IMR-90 (cell line): ENCODE measurements around the gene SLC66A1. TPM values are rescaled to one million over a fixed set of nuclear protein-coding genes. Genes with fewer than 3 reads are reported as not detected.

Experiments used
- ATAC-seq: fragments of 200-7000 bp; cut with Tn5 transposase; 2 replicates; pipeline ENCODE4 v1.9.1; 2020; ENCODE audit warnings: low read depth, mild to moderate bottlenecking, moderate library complexity
- BruUV-seq: library from RNA; stranded (reverse); fragments of 400-500 nt; replicated peaks from 2 replicates; lab custom pipeline; 2021; lab: Mats Ljungman, UMichigan
- CTCF ChIA-PET: fragments of 300-600 bp; formaldehyde crosslinking; extraction: SDS; loops from one replicate; lab custom pipeline; 2021; ENCODE audit warnings: antibody characterized with exemption; lab: Yijun Ruan, JAX
- POLR2A ChIA-PET: fragments of 300-600 bp; sonication (Branson Sonifier 250); formaldehyde crosslinking; loops from one replicate; lab custom pipeline; 2022; ENCODE audit warnings: antibody characterized with exemption; ENCODE audit not compliant: unreplicated experiment; lab: Charles Lee
- DNase-seq: peaks from one replicate; pipeline ENCODE4 v3.0.0; 2013
- H2AFZ ChIP-seq: replicated peaks from 2 replicates; pipeline ENCODE3; 2013; ENCODE audit warnings: low read length, mild to moderate bottlenecking; ENCODE audit not compliant: poor library complexity
- H2AK5ac ChIP-seq: 2 replicates; pipeline ENCODE4 v1.6.1; 2013; ENCODE audit warnings: low read depth, low read length, inconsistent platforms
- H2AK9ac ChIP-seq: replicated peaks from 2 replicates; pipeline ENCODE3; 2013; ENCODE audit warnings: mild to moderate bottlenecking, low read depth, low read length, moderate library complexity; ENCODE audit not compliant: poor library complexity
- H2BK120ac ChIP-seq: 2 replicates; pipeline ENCODE4 v1.6.1; 2013; ENCODE audit warnings: low read depth, low read length, inconsistent platforms
- H2BK15ac ChIP-seq: 3 replicates; pipeline ENCODE4 v1.6.1; 2013; ENCODE audit warnings: low read depth, low read length, inconsistent platforms
- H2BK20ac ChIP-seq: 2 replicates; pipeline ENCODE4 v1.6.1; 2013; ENCODE audit warnings: low read depth, mild to moderate bottlenecking, inconsistent platforms, low read length, moderate library complexity
- H2BK5ac ChIP-seq: 2 replicates; pipeline ENCODE4 v1.6.1; 2013; ENCODE audit warnings: mild to moderate bottlenecking, low read depth, low read length, inconsistent platforms; ENCODE audit not compliant: poor library complexity, severe bottlenecking
- H3K14ac ChIP-seq: replicated peaks from 2 replicates; pipeline ENCODE4 v1.6.1; 2013; ENCODE audit warnings: low read depth, low read length, inconsistent platforms
- H3K18ac ChIP-seq: 2 replicates; pipeline ENCODE4 v1.6.1; 2013; ENCODE audit warnings: low read depth, low read length, control low read depth
- H3K23ac ChIP-seq: 2 replicates; pipeline ENCODE4 v1.6.1; 2013; ENCODE audit warnings: low read depth, low read length, inconsistent platforms
- H3K27ac ChIP-seq: 2 replicates; pipeline ENCODE4 v1.5.1; 2013; ENCODE audit warnings: mild to moderate bottlenecking, control low read depth, low read length; ENCODE audit not compliant: insufficient read depth
- H3K27me3 ChIP-seq: 2 replicates; pipeline ENCODE4 v1.6.1; 2013; ENCODE audit warnings: low read length; ENCODE audit not compliant: control insufficient read depth, insufficient read depth
- H3K36me3 ChIP-seq: 2 replicates; pipeline ENCODE4 v1.6.1; 2013; ENCODE audit warnings: low read length, mixed read lengths; ENCODE audit not compliant: control insufficient read depth, insufficient read depth
- H3K4ac ChIP-seq: 2 replicates; pipeline ENCODE4 v1.6.1; 2013; ENCODE audit warnings: low read depth, low read length, inconsistent platforms
- H3K4me1 ChIP-seq: 2 replicates; pipeline ENCODE4 v1.6.1; 2013; ENCODE audit warnings: low read length, mixed read lengths; ENCODE audit not compliant: control insufficient read depth, insufficient read depth
- H3K4me2 ChIP-seq: 2 replicates; pipeline ENCODE4 v1.6.1; 2013; ENCODE audit warnings: low read depth, mild to moderate bottlenecking, control low read depth, low read length, moderate library complexity
- H3K4me3 ChIP-seq: 2 replicates; pipeline ENCODE4 v1.5.1; 2013; ENCODE audit warnings: low read depth, mild to moderate bottlenecking, control low read depth, low read length, moderate library complexity; ENCODE audit not compliant: insufficient read depth
- H3K56ac ChIP-seq: 2 replicates; pipeline ENCODE4 v1.6.1; 2013; ENCODE audit warnings: low read length, inconsistent platforms; ENCODE audit not compliant: insufficient read depth; ENCODE audit errors: extremely low read depth
- H3K79me1 ChIP-seq, 2 experiments: 2 replicates each; pipeline ENCODE4 v1.6.1; 2013; ENCODE audit warnings: low read length in 2 of 2, inconsistent platforms in 1 of 2, low read depth in 1 of 2
- H3K9ac ChIP-seq: 2 replicates; pipeline ENCODE4 v1.6.1; 2013; ENCODE audit warnings: low read depth, low read length, control low read depth
- H3K9me1 ChIP-seq: 2 replicates; pipeline ENCODE4 v1.6.1; 2013; ENCODE audit warnings: low read length, inconsistent platforms; ENCODE audit not compliant: insufficient read depth
- H3K9me3 ChIP-seq: 2 replicates; pipeline ENCODE4 v1.6.1; 2013; ENCODE audit warnings: low read length; ENCODE audit not compliant: control insufficient read depth, insufficient read depth
- H4K20me1 ChIP-seq: 2 replicates; pipeline ENCODE4 v1.6.1; 2013; ENCODE audit warnings: low read length, inconsistent platforms; ENCODE audit not compliant: insufficient read depth
- H4K5ac ChIP-seq: 2 replicates; pipeline ENCODE4 v1.6.1; 2013; ENCODE audit warnings: mild to moderate bottlenecking, low read depth, low read length, control low read depth
- H4K8ac ChIP-seq, 2 experiments: 2 replicates each; pipeline ENCODE4 v1.6.1; 2013; ENCODE audit warnings: low read depth in 2 of 2, low read length in 2 of 2, control low read depth in 1 of 2, inconsistent platforms in 1 of 2
- H4K91ac ChIP-seq: 2 replicates; pipeline ENCODE4 v1.6.1; 2013; ENCODE audit warnings: low read depth, low read length, inconsistent platforms; ENCODE audit not compliant: insufficient read depth
- BHLHE40 ChIP-seq: fragments of 150-350 bp; IDR thresholded peaks from 2 replicates; pipeline ENCODE4 v1.6.1; 2016; ENCODE audit warnings: mild to moderate bottlenecking, low read depth, low read length
- CHD1 ChIP-seq: IDR thresholded peaks from 2 replicates; pipeline ENCODE4 v1.6.1; 2012; ENCODE audit warnings: low read depth, low read length, improper control_type of control experiment
- FOS ChIP-seq: fragments of 150-350 bp; IDR thresholded peaks from 2 replicates; pipeline ENCODE4 v1.6.1; 2016; ENCODE audit warnings: low read depth, low read length
- WGBS, 2 experiments: methylation state at CpG; one replicate each; pipeline versions ENCODE4 v1.1.5 to v1.1.7; 2013; ENCODE audit warnings: missing lambda C conversion rate in 2 of 2; ENCODE audit not compliant: insufficient read length in 1 of 2; ENCODE audit errors: extremely low coverage in 2 of 2; 5-methylcytosine and 5-hydroxymethylcytosine counted together
- dilution Hi-C: fragments of 300-500 bp; cut with HindIII; formaldehyde crosslinking; loops from one replicate; pipeline ENCODE4 v1.14.3; 2018; ENCODE audit warnings: low sequenced_read_pairs; ENCODE audit not compliant: unreplicated experiment
- in situ Hi-C: fragments of 300-500 bp; cut with MboI; formaldehyde crosslinking; loops from 3 replicates; pipeline ENCODE4 v1.14.3; 2019; ENCODE audit warnings: low sequenced_read_pairs, inconsistent platforms, mixed read lengths
- intact Hi-C: fragments of 100-400 bp; cut with micrococcal nuclease; formaldehyde crosslinking; loops from 2 replicates; pipeline ENCODE4 v1.10.0; 2022
- polyA plus RNA-seq, 3 experiments: library from polyadenylated mRNA; depleted of rRNA; stranded (reverse); fragments of >200 nt; gene quantifications; 2 replicates each; pipeline ENCODE4 v1.2.3, GENCODE V29; 2012; ENCODE audit warnings: low replicate concordance in 1 of 3
- total RNA-seq: library from RNA; depleted of rRNA; stranded (reverse); fragments of >200 nt; gene quantifications from 2 replicates; pipeline ENCODE4 v1.2.3, GENCODE V29; 2012

SLC66A1 gene
- total and polyA plus RNA-seq, 2 of the 4 experiments (the other 2 are of a cell fraction) = 6.8 to 18.9 TPM

- ATAC-seq (no peak), DNase-seq (no peak)
- Histone ChIP-seq H2AK9ac (no peak overlapping the region), H4K5ac (no peak overlapping the region), H3K18ac (no peak overlapping the region), H2AK5ac (no peak overlapping the region), H2BK120ac (no peak overlapping the region), H2AFZ (no peak overlapping the region), H3K27ac (no peak overlapping the region), H2BK20ac (no peak overlapping the region), H3K9ac (no peak overlapping the region), H3K79me1 (peaks cover 35 to 87% of the 10 kb centered on the region in 2 experiments), H4K8ac (no peak overlapping the region), H2BK15ac (no peak overlapping the region), H3K23ac (0 out of 2 replicates have a peak overlapping the region, but pooled peaks have one; percentile 9), H3K14ac (no peak overlapping the region), H3K9me3 (no peaks in the 10 kb centered on the region), H4K91ac (no peak overlapping the region), H3K4me2 (no peak overlapping the region), H3K4me1 (peaks cover 6% of the 10 kb centered on the region; the same call in 1 of the 2 replicates), H3K56ac (no peak overlapping the region), H2BK5ac (no peak overlapping the region), H3K36me3 (peaks cover 27% of the 10 kb centered on the region), H4K20me1 (peaks cover 77% of the 10 kb centered on the region), H3K4me3 (no peak overlapping the region), H3K9me1 (peaks cover 20% of the 10 kb centered on the region), H3K4ac (no peak overlapping the region), H3K27me3 (no peaks in the 10 kb centered on the region)
- dilution Hi-C loops = no loop called here
- WGBS, 2 experiments = 50% methylated on average over 2 of the region's 6 CpGs; no CpG with 5 or more reads in 1 of the 2 experiments
- ChIA-PET POLR2A (no interaction called here), CTCF (no interaction called here)
- no peak for TF ChIP-seq FOS
- TF ChIP-seq CHD1 = no peak
- TF ChIP-seq BHLHE40 = no peak
- BruUV-seq = no TSS peak
- in situ Hi-C loops = no loop called here
- intact Hi-C loops = no loop called here
These were observed 47.9 kb downstream of the SLC66A1 start for GRCh38 chr1:19360016-19360415.
